ENCODE measurements around the gene PCSK2.

The PCSK2 gene

DNA sequence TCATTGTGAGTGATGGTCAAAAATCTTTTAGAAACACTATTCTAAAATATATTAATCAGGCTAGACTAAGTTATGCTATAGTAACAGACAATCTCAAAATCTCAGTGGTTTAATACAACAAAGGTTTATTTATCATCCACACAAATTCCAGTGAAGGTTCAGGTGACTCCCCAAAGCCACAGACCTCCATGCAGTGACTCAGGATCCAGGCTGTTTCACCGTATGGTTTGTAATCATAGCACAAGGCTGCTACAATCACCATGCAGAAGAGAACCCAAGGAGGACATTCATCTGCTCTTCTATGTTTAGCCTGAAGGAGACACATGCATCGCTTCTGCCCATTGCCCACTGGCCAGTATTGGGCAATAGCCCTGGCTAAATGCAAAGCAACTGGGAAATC lies 258.2 kb downstream of the PCSK2 start:
- H3K36me3 ChIP-seq, result no peaks in the 10 kb centered on the region
- no peak for DNase-seq
- no peak overlapping the region for H3K27ac ChIP-seq
- TF ChIP-seq, protein P1, sequence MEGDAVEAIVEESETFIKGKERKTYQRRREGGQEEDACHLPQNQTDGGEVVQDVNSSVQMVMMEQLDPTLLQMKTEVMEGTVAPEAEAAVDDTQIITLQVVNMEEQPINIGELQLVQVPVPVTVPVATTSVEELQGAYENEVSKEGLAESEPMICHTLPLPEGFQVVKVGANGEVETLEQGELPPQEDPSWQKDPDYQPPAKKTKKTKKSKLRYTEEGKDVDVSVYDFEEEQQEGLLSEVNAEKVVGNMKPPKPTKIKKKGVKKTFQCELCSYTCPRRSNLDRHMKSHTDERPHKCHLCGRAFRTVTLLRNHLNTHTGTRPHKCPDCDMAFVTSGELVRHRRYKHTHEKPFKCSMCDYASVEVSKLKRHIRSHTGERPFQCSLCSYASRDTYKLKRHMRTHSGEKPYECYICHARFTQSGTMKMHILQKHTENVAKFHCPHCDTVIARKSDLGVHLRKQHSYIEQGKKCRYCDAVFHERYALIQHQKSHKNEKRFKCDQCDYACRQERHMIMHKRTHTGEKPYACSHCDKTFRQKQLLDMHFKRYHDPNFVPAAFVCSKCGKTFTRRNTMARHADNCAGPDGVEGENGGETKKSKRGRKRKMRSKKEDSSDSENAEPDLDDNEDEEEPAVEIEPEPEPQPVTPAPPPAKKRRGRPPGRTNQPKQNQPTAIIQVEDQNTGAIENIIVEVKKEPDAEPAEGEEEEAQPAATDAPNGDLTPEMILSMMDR (IDR thresholded peaks at IDR 0.05; ENCODE audit: low read depth, low read length), result no peak
- H3K4me3 ChIP-seq (ENCODE audit: low read depth, low read length), result no peak overlapping the region
- H3K27me3 ChIP-seq (ENCODE audit: insufficient read depth, low read depth, severe bottlenecking), result no peaks in the 10 kb centered on the region
- no peaks in the 10 kb centered on the region for H3K9me3 ChIP-seq (ENCODE audit: severe bottlenecking)

DNA sequence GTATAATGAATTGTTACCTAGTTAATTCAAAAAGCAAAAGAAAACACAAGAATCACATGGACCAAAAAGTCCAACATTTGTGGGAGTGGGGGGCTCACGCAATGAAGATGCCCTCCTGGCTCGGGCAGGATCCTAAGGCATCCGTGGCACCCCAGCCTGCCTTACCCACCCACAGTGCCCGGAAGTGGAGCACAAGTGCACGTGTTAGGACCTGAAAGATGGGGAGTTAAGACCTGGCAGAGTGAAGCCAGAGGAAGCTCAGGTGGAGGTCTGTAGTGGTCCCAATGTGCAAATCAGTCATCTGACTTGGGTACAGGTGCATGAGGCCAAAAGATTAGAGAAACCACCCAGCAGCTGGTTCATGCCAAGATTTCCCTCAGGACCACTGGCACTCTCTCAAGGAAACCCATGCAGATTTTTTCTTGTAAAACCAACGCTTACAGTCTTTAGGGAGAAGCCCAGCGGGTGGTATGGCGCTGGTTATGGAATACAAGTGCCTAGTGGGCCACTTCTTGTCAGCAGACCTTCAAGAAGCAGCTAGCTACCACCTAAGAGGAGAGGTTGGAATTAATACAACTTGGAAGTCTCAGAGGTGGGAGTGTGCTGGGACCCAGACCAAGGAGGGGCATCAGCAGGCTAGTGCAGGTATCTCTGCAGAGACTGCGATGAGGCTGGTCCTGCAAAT lies 262.2 kb downstream of the PCSK2 start:
- Histone ChIP-seq H3K36me3 (no peaks in the 10 kb centered on the region), H3K27me3 (ENCODE audit: insufficient read depth, low read depth, severe bottlenecking) (no peaks in the 10 kb centered on the region), H3K9me3 (ENCODE audit: severe bottlenecking) (no peaks in the 10 kb centered on the region), H3K4me3 (ENCODE audit: low read depth, low read length) (no peak overlapping the region), H3K27ac (no peak overlapping the region)
- DNase-seq, result no peak
- TF ChIP-seq, protein P1 (IDR thresholded peaks at IDR 0.05; ENCODE audit: low read depth, low read length), result no peak

DNA sequence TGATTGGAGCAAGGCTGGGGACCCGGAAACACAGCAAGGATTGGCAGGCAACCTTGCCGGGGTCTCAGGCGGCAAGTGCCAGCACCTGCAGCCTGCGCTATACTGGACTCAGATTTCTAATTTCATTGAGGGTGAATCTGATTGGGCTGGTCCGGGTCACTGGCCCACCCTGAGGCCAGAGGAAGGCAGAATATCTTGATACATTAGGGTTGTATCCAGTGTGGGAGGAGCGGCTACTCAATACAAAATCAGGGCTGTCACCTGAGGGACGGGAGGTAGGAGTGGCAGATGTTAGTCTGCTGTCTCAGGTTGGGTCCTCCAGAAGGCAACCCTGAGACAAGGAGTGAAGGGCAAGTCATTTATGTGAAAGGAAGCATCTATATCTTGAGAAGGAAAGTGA lies 263.7 kb downstream of the PCSK2 start:
- Histone ChIP-seq H3K27ac (no peak overlapping the region), H3K36me3 (no peaks in the 10 kb centered on the region), H3K27me3 (ENCODE audit: insufficient read depth, low read depth, severe bottlenecking) (no peaks in the 10 kb centered on the region), H3K4me3 (ENCODE audit: low read depth, low read length) (no peak overlapping the region), H3K9me3 (ENCODE audit: severe bottlenecking) (no peaks in the 10 kb centered on the region)
- no peak for DNase-seq
- TF ChIP-seq, protein P1 (IDR thresholded peaks at IDR 0.05; ENCODE audit: low read depth, low read length), result no peak

DNA sequence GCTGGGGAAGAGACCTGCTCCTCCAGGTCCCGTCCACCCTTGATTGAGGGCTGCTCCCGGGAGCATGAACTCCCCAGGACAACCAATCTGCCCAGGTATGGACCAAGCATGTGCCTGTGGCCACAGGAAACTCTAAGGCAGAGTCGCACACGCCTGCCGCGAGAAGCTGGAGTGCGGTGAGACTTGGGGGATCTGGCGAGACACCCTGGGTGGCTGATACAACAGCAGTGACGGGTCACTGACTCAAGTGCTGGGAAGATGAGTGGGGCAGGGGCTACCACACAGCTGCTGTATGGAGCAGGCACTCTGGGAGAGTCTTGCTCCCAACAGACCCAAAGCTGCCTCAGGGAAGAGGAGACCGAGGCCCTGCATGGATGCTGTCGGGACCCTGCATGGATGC lies 264.2 kb downstream of the PCSK2 start:
- DNase-seq, result no peak
- TF ChIP-seq, protein P1 (IDR thresholded peaks at IDR 0.05; ENCODE audit: low read depth, low read length), result no peak

DNA sequence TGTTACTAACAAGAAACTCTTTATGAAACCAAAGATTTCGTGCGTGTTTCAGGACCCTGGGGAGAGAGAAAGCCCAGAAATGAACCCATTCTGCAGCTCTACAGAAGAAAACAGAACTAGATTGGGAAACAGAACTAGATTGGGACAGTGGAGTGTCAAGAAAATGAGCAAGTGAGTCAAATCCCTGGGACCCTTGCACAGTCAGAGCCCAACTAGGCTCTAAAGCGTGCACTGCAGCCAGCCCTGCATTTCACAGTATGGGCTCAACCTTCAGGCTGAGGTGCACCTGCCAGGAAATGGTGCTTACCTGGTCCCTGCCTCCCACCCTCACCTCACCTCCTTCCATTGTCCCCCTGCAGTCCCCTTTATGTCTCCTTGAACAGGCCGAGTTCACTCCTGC lies 264.6 kb downstream of the PCSK2 start:
- Histone ChIP-seq H3K27ac (no peak overlapping the region), H3K4me3 (ENCODE audit: low read depth, low read length) (no peak overlapping the region), H3K36me3 (no peaks in the 10 kb centered on the region), H3K9me3 (ENCODE audit: severe bottlenecking) (no peaks in the 10 kb centered on the region), H3K27me3 (ENCODE audit: insufficient read depth, low read depth, severe bottlenecking) (no peaks in the 10 kb centered on the region)
- TF ChIP-seq, protein P1 (IDR thresholded peaks at IDR 0.05; ENCODE audit: low read depth, low read length), result no peak
- no peak for DNase-seq

More for the DNA sequence above, 264.2 kb downstream of the PCSK2 start:
- H3K27me3 ChIP-seq (ENCODE audit: insufficient read depth, low read depth, severe bottlenecking), result no peaks in the 10 kb centered on the region
- no peaks in the 10 kb centered on the region for H3K36me3 ChIP-seq
- no peak overlapping the region for H3K27ac ChIP-seq
- no peak overlapping the region for H3K4me3 ChIP-seq (ENCODE audit: low read depth, low read length)
- H3K9me3 ChIP-seq (ENCODE audit: severe bottlenecking), result no peaks in the 10 kb centered on the region

DNA sequence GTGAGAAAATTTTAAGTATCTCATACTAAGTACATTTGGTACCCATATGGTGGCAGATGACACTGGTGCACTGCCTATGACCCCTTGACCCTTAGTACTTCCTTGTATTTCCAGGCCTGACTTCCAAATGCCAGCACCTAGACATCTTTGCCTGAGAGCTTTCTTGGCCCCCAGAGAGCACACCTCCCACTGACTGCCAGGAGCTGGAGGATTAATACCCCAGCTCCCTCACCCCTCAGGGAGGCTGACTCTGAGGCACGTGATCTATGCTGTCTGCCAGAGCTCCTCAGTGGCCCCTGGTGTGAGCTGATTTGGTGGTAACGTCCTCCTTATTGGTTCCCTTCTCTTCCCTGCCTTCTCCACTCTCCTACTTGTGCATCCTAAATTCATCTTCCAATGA lies 266.3 kb downstream of the PCSK2 start:
- no peak overlapping the region for H3K4me3 ChIP-seq (ENCODE audit: low read depth, low read length)
- no peak for DNase-seq
- no peaks in the 10 kb centered on the region for H3K9me3 ChIP-seq (ENCODE audit: severe bottlenecking)
- no peaks in the 10 kb centered on the region for H3K27me3 ChIP-seq (ENCODE audit: insufficient read depth, low read depth, severe bottlenecking)
- TF ChIP-seq, protein P1 (IDR thresholded peaks at IDR 0.05; ENCODE audit: low read depth, low read length), result no peak
- H3K27ac ChIP-seq, result no peak overlapping the region
- H3K36me3 ChIP-seq, result no peaks in the 10 kb centered on the region
